GM12878 (cell line): ENCODE measurements around the gene PEF1. TPM values are rescaled to one million over a fixed set of nuclear protein-coding genes. Genes with fewer than 3 reads are reported as not detected.

Source experiments
- ATAC-seq: fragments of 200-7000 bp; cut with Tn5 transposase; 3 replicates; pipeline ENCODE4 v1.9.1; 2020; ENCODE audit warnings: mild to moderate bottlenecking, moderate library complexity
- BruUV-seq: library from RNA; stranded (reverse); fragments of 400-500 nt; replicated peaks from 2 replicates; lab custom pipeline; 2021; lab: Mats Ljungman, UMichigan
- CTCF ChIA-PET: fragments of 300-600 bp; sonication (Branson Sonifier 250); formaldehyde crosslinking; extraction: SDS; loops from one replicate; lab custom pipeline; 2021; ENCODE audit warnings: inconsistent platforms; lab: Yijun Ruan, JAX
- POLR2A ChIA-PET: fragments of 350-600 bp; formaldehyde crosslinking; extraction: SDS; loops from one replicate; lab custom pipeline; 2021; ENCODE audit warnings: inconsistent platforms; lab: Charles Lee
- RAD21 ChIA-PET: fragments of 300-600 bp; sonication (Branson Sonifier 250); formaldehyde crosslinking; loops from one replicate; lab custom pipeline; 2023; ENCODE audit warnings: antibody characterized with exemption; ENCODE audit not compliant: unreplicated experiment; lab: Charles Lee
- SMC1A ChIA-PET: fragments of 300-600 bp; sonication (Branson Sonifier 250); formaldehyde crosslinking; loops from one replicate; lab custom pipeline; 2023; ENCODE audit not compliant: unreplicated experiment, uncharacterized antibody; lab: Charles Lee
- DNase-seq: peaks from one replicate; pipeline ENCODE4 v3.0.0-alpha.2; 2011; ENCODE audit warnings: low read depth, low spot score
- FAIRE-seq: peaks from 3 replicates; lab custom pipeline; 2011; peaks lifted over from hg19 to GRCh38; lab: Jason Lieb, UNC
- H2AFZ ChIP-seq: 2 replicates; pipeline ENCODE4 v1.6.0; 2011; ENCODE audit warnings: low read depth, low read length, control low read depth; ENCODE audit not compliant: control insufficient read depth
- H3K27ac ChIP-seq: 2 replicates; pipeline ENCODE4 v1.5.1; 2011; ENCODE audit warnings: control low read depth; ENCODE audit not compliant: control insufficient read depth, insufficient read depth
- H3K27me3 ChIP-seq, 2 experiments: replicated peaks in 1 of 2; 2 replicates each; pipeline versions ENCODE4 v1.6.0 to v1.6.1; 2011; ENCODE audit warnings: low read length in 1 of 2; ENCODE audit not compliant: control insufficient read depth in 2 of 2, insufficient read depth in 2 of 2
- H3K36me3 ChIP-seq, 2 experiments: 2 replicates each; pipeline ENCODE4 v1.5.1; 2011; ENCODE audit warnings: low read length in 1 of 2; ENCODE audit not compliant: control insufficient read depth in 2 of 2, insufficient read depth in 2 of 2
- H3K4me1 ChIP-seq: 2 replicates; pipeline ENCODE4 v1.6.1; 2011; ENCODE audit warnings: mild to moderate bottlenecking, low read length, moderate library complexity, mixed read lengths; ENCODE audit not compliant: control insufficient read depth, insufficient read depth
- H3K4me2 ChIP-seq: 2 replicates; pipeline ENCODE4 v1.6.0; 2011; ENCODE audit warnings: control low read depth; ENCODE audit not compliant: control insufficient read depth, insufficient read depth
- H3K4me3 ChIP-seq: fragments of 200-600 bp; sonication (generic); 2 replicates; pipeline ENCODE4 v1.5.1; 2016
- H3K79me2 ChIP-seq: 2 replicates; pipeline ENCODE4 v1.6.0; 2011; ENCODE audit warnings: low read length; ENCODE audit not compliant: control insufficient read depth, insufficient read depth
- H3K9ac ChIP-seq: 2 replicates; pipeline ENCODE4 v1.8.0; 2011; ENCODE audit warnings: low read length, control low read depth, mixed read lengths; ENCODE audit not compliant: control insufficient read depth, insufficient read depth
- H3K9me3 ChIP-seq: replicated peaks from 3 replicates; pipeline ENCODE4 v1.5.1; 2011; ENCODE audit warnings: mild to moderate bottlenecking, low read length; ENCODE audit not compliant: control insufficient read depth, insufficient read depth
- H4K20me1 ChIP-seq: 2 replicates; pipeline ENCODE4 v1.6.0; 2011; ENCODE audit not compliant: control insufficient read depth, insufficient read depth
- CBFB ChIP-seq: IDR thresholded peaks from 2 replicates; pipeline ENCODE4 v1.6.1; 2016; ENCODE audit warnings: antibody characterized with exemption, low read depth
- CHD2 ChIP-seq: IDR thresholded peaks from 2 replicates; pipeline ENCODE4 v1.6.1; 2011; ENCODE audit warnings: low read depth, low read length, improper control_type of control experiment, borderline replicate concordance
- CHD4 ChIP-seq: fragments of 200-600 bp; sonication (generic); IDR thresholded peaks from 2 replicates; pipeline ENCODE4 v1.6.1; 2016; ENCODE audit warnings: mild to moderate bottlenecking
- DPF2 ChIP-seq: fragments of 450-650 bp; IDR thresholded peaks from 2 replicates; pipeline ENCODE4 v1.6.1; 2017; ENCODE audit warnings: mild to moderate bottlenecking
- HDGF ChIP-seq: fragments of 450-650 bp; IDR thresholded peaks from 2 replicates; pipeline ENCODE4 v1.6.1; 2016; ENCODE audit warnings: antibody characterized with exemption
- MEF2A ChIP-seq: IDR thresholded peaks from 2 replicates; pipeline ENCODE4 v1.6.1; 2011; ENCODE audit warnings: low read depth, mild to moderate bottlenecking, low read length, moderate library complexity; ENCODE audit not compliant: insufficient read depth
- MYB ChIP-seq: fragments of 150-350 bp; IDR thresholded peaks from 2 replicates; pipeline ENCODE4 v1.6.1; 2014; ENCODE audit warnings: mild to moderate bottlenecking, low read depth, low read length, borderline replicate concordance
- NRF1 ChIP-seq: conservative IDR thresholded peaks from 2 replicates; pipeline ENCODE4 v1.6.1; 2011; ENCODE audit warnings: mild to moderate bottlenecking, low read depth, low read length, improper control_type of control experiment
- POLR2AphosphoS2 ChIP-seq: IDR thresholded peaks from 2 replicates; pipeline ENCODE4 v1.6.1; 2011; ENCODE audit warnings: low read depth, mild to moderate bottlenecking, low read length, improper control_type of control experiment, moderate library complexity
- REST ChIP-seq: IDR thresholded peaks from 2 replicates; pipeline ENCODE4 v1.6.1; 2012; ENCODE audit warnings: mild to moderate bottlenecking, low read depth, low read length
- SIX5 ChIP-seq: IDR thresholded peaks from 2 replicates; pipeline ENCODE4 v1.6.1; 2011; ENCODE audit warnings: mild to moderate bottlenecking, low read depth, low read length, moderate library complexity; ENCODE audit not compliant: severe bottlenecking
- SREBF1 ChIP-seq: IDR thresholded peaks from 2 replicates; pipeline ENCODE4 v1.6.1; 2012; ENCODE audit warnings: mild to moderate bottlenecking, low read length
- STAT3 ChIP-seq: IDR thresholded peaks from 2 replicates; pipeline ENCODE4 v1.6.1; 2011; ENCODE audit warnings: low read depth, low read length, improper control_type of control experiment
- ZNF207 ChIP-seq: fragments of 450-650 bp; IDR thresholded peaks from 2 replicates; pipeline ENCODE4 v1.6.1; 2014; ENCODE audit warnings: antibody characterized with exemption, mild to moderate bottlenecking, borderline replicate concordance
- ZNF384 ChIP-seq: IDR thresholded peaks from 2 replicates; pipeline ENCODE4 v1.6.1; 2012; ENCODE audit warnings: low read depth, mild to moderate bottlenecking, low read length, improper control_type of control experiment, borderline replicate concordance
- ZSCAN29 ChIP-seq: fragments of 450-650 bp; IDR thresholded peaks from 2 replicates; pipeline ENCODE4 v1.6.1; 2017; ENCODE audit warnings: mild to moderate bottlenecking, moderate library complexity
- ZZZ3 ChIP-seq: IDR thresholded peaks from 2 replicates; pipeline ENCODE4 v1.6.1; 2011; ENCODE audit warnings: low read depth; ENCODE audit not compliant: control insufficient read depth, insufficient read length
- WGBS: methylation state at CpG from one replicate; pipeline ENCODE4 v1.1.6; 2016; ENCODE audit warnings: low lambda C conversion rate; ENCODE audit not compliant: insufficient replicate concordance, insufficient coverage; ENCODE audit errors: missing lambda C conversion rate; 5-methylcytosine and 5-hydroxymethylcytosine counted together
- in situ Hi-C: fragments of 300-500 bp; cut with MboI; formaldehyde crosslinking; loops from 9 replicates; pipeline ENCODE4 v1.14.3; 2018; ENCODE audit warnings: mixed read lengths
- intact Hi-C: fragments of 100-400 bp; cut with micrococcal nuclease; formaldehyde crosslinking; loops from one replicate; pipeline ENCODE4 v1.14.2; 2022; ENCODE audit not compliant: unreplicated experiment
- polyA plus RNA-seq, 11 experiments: library from polyadenylated mRNA; depleted of rRNA in 4 of 11; unstranded in 6 of 11; stranded (reverse) in 5 of 11; fragments of >200 nt; fragmentation: Nextera tagmentation in 4 of 11; fragmentation: Illumina TruSeq in 1 of 11; extraction: Ambion mirVana in 4 of 11; extraction: Trizol in 1 of 11; gene quantifications; 1 replicate in 1 of 11; 2 replicates in 10 of 11; pipeline versions ENCODE4 v1.2.1 to v1.2.3, GENCODE V29; 2011 to 2016; ENCODE audit warnings: inconsistent platforms in 2 of 11, missing spikeins in 2 of 11, low read depth in 1 of 11
- total RNA-seq, 4 experiments: library from RNA; depleted of rRNA in 3 of 4; stranded (reverse); fragments of >200 nt in 3 of 4; fragmentation: Illumina TruSeq in 1 of 4; extraction: Trizol in 1 of 4; gene quantifications; 2 replicates each; pipeline versions ENCODE4 v1.2.1 to v1.2.3, GENCODE V29; 2013 to 2021
- TF ChIP-seq, protein P1 (sequence below): fragments of 450-650 bp; IDR thresholded peaks from 2 replicates; pipeline ENCODE4 v1.6.1; 2017; ENCODE audit warnings: antibody characterized with exemption, mild to moderate bottlenecking, moderate library complexity
- TF ChIP-seq, protein P2 (sequence below): IDR thresholded peaks from 2 replicates; pipeline ENCODE4 v1.6.1; 2012; ENCODE audit warnings: low read depth, low read length, improper control_type of control experiment

The PEF1 gene
- total and polyA plus RNA-seq, 10 of the 15 experiments (the other 5 are each of a cell fraction or from before 2014, with no cell fraction given) = 27.1 to 107 (median 79.0) TPM

DNA sequence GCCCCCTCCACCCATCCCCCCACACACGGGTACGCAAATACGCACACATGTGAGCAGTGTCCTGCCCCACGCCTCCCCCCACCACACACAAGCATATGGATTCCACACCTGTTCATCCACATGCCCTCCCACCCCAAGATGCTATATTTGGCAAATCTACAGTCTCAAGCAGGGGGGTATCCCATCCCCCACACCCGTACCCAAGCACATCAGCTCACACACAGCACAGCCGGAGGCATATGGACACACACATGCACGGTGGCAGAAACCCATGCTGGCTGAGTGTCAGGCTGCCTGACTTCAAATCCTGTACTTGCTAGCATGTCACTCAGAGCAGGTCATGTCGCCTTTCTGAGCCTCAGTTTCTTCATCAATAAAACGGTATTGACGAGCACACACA is 48.6 kb upstream of the PEF1 start:
- Histone ChIP-seq H3K27me3 (no peaks in the 10 kb centered on the region; a peak in 1 of 4 replicates), H3K4me2 (no peak overlapping the region), H3K9ac (no peak overlapping the region), H3K4me1 (no peaks in the 10 kb centered on the region), H3K79me2 (no peaks in the 10 kb centered on the region), H2AFZ (no peak overlapping the region), H3K36me3 (no peaks in the 10 kb centered on the region), H3K9me3 (no peaks in the 10 kb centered on the region), H3K4me3 (no peak overlapping the region), H3K27ac (no peak overlapping the region), H4K20me1 (no peaks in the 10 kb centered on the region)
- no TSS peak for BruUV-seq
- ChIA-PET CTCF (no interaction called here), POLR2A (no interaction called here), SMC1A (no interaction called here), RAD21 (no interaction called here)
- 48% methylated on average over 10 of the region's 10 CpGs for WGBS
- in situ Hi-C loops (no loop called here), intact Hi-C loops (no loop called here)
- ATAC-seq = no peak
- no peak for FAIRE-seq
- DNase-seq = no peak
- TF ChIP-seq CBFB (no peak), MEF2A (no peak), ZNF207 (no peak), NRF1 (no peak), HDGF (no peak), DPF2 (no peak), ZNF384 (no peak), SIX5 (no peak), POLR2AphosphoS2 (no peak), SREBF1 (no peak), ZSCAN29 (no peak), REST (no peak), ZZZ3 (no peak), CHD2 (no peak), CHD4 (no peak), MYB (no peak), STAT3 (no peak)
- TF ChIP-seq, protein P1, sequence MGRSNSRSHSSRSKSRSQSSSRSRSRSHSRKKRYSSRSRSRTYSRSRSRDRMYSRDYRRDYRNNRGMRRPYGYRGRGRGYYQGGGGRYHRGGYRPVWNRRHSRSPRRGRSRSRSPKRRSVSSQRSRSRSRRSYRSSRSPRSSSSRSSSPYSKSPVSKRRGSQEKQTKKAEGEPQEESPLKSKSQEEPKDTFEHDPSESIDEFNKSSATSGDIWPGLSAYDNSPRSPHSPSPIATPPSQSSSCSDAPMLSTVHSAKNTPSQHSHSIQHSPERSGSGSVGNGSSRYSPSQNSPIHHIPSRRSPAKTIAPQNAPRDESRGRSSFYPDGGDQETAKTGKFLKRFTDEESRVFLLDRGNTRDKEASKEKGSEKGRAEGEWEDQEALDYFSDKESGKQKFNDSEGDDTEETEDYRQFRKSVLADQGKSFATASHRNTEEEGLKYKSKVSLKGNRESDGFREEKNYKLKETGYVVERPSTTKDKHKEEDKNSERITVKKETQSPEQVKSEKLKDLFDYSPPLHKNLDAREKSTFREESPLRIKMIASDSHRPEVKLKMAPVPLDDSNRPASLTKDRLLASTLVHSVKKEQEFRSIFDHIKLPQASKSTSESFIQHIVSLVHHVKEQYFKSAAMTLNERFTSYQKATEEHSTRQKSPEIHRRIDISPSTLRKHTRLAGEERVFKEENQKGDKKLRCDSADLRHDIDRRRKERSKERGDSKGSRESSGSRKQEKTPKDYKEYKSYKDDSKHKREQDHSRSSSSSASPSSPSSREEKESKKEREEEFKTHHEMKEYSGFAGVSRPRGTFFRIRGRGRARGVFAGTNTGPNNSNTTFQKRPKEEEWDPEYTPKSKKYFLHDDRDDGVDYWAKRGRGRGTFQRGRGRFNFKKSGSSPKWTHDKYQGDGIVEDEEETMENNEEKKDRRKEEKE = no peak
- TF ChIP-seq, protein P2, sequence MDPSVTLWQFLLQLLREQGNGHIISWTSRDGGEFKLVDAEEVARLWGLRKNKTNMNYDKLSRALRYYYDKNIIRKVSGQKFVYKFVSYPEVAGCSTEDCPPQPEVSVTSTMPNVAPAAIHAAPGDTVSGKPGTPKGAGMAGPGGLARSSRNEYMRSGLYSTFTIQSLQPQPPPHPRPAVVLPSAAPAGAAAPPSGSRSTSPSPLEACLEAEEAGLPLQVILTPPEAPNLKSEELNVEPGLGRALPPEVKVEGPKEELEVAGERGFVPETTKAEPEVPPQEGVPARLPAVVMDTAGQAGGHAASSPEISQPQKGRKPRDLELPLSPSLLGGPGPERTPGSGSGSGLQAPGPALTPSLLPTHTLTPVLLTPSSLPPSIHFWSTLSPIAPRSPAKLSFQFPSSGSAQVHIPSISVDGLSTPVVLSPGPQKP = no peak
